DMS114 treated with DMSO at 0.1 percent for 48 hours (cell line): ENCODE measurements around the gene RPS6KA3.

ENCODE experiments used
- DNase-seq: peaks from one replicate; lab custom pipeline; 2025; ENCODE audit not compliant: unreplicated experiment; lab: John Stamatoyannopoulos, UW

Gene RPS6KA3

DNA sequence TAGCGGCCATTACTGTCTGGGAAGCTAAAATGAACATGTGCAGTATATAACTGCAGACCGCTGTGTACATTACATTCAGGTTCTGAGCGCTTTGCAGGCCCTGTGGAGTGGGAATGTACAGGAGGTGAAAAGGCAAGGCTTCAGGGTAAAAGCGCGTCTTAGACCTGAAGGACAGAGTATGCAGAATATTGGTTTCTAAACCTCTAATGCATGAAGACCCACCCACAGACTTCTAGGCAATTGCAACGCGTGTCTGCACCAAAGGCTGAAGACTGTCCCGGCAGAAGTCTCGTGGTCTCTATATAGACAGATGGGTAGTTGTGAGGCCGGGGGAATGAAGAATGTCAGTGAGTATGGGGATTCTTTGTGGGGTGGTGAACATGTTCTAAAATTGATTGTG, 155.4 kb downstream of the RPS6KA3 start:
- DNase-seq, result no peak

DNA sequence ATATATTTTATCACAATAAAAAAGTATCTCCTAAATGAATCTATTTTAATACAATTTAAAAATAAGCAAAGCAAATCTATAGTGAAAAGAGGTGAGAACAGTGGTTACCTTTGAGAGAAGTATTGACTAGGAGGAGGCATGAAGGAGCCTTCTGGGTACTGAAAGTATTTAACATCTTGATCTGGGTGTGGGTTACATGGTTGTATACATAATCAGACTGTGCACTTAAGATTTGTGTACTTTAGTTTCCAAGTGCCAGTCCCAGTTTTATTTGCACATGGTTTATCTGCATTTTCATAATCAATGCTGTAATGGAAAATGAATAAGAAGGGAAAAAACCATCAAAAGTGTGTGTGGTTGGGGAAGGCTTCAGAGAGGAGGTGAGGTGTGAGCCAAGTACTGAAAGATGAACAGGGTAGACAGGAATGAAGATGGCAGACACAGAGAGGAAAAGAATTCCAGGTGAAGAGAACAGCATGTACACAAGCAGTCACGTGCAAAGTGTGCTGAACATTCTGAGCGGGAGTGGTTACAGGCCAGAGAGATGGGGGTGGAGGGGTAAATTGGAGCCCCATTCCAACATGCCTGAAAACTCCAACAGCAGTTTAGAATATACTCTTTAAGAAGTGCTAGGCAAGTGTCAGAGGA, 164.7 kb downstream of the RPS6KA3 start:
- no peak for DNase-seq
